Activated CD8-positive, alpha-beta memory T cell treated with anti-CD3 and anti-CD28 coated beads, Interleukin-2, amount 50 U/mL, for 24 hours (primary cell): ENCODE results near the gene PTPRN2.
"Not testable (repeated sequence)": the region's sequence is repeated elsewhere in the genome, so short reads cannot be mapped to it uniquely, and the experiment has no call there.

Experiments used
- DNase-seq: peaks from one replicate; pipeline ENCODE4 v3.0.0-alpha.2; 2020; ENCODE audit errors: extremely low read depth

The PTPRN2 gene

GRCh38 chr7:157670490-157671357 is 916.9 kb downstream of the PTPRN2 start:
- no peak for DNase-seq

DNA sequence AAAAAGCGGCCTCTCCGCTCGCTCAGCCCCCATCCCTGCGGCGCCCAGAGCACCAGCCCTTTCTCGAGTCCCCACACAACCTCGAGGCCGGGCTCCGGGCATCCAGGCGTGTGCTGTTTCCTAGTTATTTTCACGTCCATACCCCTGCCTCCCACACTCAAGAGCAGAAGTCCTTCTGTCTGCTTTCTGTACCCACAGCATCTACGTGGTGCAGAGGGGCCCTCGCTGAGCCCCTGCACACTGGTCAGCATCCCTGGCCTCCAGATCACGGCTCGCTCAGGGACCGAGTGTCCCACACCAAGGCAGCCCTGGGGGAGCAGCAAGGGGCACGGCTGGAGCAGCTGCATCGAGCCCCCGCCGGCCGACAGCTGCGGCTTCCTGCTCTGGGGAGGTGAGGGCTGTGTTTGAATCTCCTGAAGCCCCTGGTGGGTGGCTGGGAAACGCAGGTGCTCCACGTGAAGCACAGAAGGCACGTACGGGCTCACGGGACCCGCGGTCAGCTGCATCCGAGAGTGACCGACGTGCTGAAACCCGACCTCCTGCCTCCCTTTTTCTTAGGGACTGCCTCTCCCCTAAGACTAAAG is 917.8 kb downstream of the PTPRN2 start:
- no peak for DNase-seq

DNA sequence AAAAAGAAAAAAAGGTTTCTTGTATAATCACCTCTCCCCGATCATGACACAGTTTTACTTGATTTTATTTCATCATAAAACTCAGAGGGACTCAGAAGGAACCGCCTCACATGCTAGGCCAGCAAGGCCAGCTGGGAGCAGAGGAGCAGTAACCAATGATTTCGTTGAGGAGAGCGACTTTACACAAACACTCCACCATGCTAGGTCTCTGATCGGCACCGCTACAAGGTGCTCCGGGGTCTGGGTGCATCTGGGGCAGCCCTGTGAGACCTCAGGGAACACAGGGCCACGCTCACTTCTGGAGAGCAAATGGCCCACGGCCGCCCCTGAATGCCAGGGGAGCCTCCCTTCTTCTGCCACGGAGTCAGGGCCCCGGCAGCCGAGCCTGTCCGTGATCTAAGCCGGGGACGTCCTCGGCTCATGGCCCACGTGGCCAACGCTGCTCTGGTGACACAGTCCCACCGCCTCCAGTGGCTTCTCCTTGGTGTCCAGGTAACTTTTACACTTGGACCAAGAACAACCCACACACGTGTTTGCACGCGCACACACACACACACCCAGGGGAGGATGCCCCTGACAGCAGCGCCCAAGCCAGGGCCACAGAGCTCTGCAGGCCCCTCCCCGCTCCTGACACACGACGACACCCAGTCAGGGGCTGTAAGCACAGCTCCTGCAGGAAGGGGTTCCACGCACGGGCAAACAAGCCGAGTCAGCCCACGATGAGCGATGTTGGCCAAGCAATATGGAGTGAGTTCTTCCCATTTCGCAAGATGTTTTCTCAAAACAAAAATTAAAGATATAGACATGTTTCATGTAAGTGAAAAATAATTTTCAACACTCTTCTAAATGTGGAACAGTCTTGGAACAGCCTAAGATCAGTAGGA is 918.5 kb downstream of the PTPRN2 start:
- no peak for DNase-seq

- no peak for DNase-seq
Observed at GRCh38 chr7:157668221-157668883, 919.3 kb downstream of the PTPRN2 start.

DNA sequence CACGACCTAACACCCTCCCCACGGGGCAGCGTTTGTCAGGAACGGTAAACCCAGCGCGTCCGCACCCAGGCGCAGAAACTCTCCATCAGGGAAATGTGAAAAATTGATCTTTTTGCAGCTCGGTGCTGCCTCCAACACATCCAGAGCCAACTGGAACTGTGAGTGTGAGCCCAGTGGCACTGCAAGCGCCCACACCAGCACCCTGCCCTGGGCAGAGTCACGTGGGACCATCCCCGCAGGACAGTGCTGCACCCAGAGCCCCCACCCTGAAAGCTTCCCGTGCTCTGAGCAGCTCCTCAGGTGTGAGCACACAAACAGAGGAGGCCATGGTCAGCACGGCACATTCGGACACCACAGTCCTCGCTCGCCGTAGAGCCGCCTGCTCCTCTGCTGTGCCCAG is 919.9 kb downstream of the PTPRN2 start:
- no peak for DNase-seq

- no peak for DNase-seq
Observed at GRCh38 chr7:157667261-157667660, 920.4 kb downstream of the PTPRN2 start.

GRCh38 chr7:157666530-157667040 is 921.0 kb downstream of the PTPRN2 start:
- DNase-seq: no peak

GRCh38 chr7:157665634-157665988 is 922.0 kb downstream of the PTPRN2 start:
- DNase-seq: not testable (repeated sequence)

- no peak for DNase-seq
Observed at GRCh38 chr7:157664871-157665633, 922.6 kb downstream of the PTPRN2 start.

DNA sequence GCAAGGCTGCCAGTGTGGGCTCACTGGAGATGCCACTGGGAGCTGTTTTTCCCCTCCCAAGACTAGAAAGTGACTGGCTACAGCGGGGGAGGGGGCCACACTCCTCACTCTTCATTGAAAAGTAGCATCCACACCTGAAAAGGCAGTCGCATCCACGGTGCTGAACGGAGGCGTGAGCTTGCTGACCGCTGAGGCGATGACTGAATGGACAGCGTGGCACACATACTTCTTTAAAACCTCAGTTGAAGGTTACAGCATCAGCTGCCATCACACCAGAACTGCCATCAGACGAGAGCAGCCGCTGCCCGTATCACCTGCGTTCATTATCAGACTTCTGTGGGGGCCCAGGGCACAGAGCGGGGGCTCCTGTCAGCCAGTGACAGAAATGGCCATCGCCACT is 923.6 kb downstream of the PTPRN2 start:
- no peak for DNase-seq

- DNase-seq: no peak
Observed at GRCh38 chr7:157662981-157663716, 924.5 kb downstream of the PTPRN2 start.

GRCh38 chr7:157662110-157662791 is 925.4 kb downstream of the PTPRN2 start:
- no peak for DNase-seq

GRCh38 chr7:157661611-157661975 is 926.0 kb downstream of the PTPRN2 start:
- no peak for DNase-seq

- DNase-seq: no peak
Observed at GRCh38 chr7:157660971-157661610, 926.5 kb downstream of the PTPRN2 start.

DNA sequence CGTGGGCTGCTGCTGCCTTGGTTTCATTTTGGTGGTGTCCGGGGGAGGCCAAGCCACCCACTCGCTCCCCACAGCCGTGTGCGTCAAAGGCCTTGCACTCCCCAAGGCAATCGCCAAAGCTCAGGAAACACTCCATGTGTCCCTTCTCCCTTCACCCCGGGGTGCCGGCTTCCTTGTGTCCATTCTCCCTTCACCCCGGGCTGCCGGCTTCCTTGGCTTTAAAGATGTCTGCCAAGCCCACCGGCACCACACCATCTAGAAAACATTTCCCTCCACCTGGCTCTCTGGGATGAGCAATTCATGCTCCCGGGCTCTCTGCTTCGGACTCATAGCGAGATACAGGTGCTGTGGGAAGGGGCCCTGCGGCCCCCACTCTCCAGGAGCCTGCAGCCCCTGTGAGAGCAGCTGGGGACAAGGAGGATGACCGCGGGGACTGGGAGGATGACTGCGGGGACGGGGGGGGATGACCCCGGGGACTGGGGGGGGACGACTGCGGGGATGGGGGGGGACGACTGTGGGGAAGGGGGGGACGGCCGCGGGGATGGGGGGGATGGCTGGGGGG is 928.7 kb downstream of the PTPRN2 start:
- no peak for DNase-seq

DNA sequence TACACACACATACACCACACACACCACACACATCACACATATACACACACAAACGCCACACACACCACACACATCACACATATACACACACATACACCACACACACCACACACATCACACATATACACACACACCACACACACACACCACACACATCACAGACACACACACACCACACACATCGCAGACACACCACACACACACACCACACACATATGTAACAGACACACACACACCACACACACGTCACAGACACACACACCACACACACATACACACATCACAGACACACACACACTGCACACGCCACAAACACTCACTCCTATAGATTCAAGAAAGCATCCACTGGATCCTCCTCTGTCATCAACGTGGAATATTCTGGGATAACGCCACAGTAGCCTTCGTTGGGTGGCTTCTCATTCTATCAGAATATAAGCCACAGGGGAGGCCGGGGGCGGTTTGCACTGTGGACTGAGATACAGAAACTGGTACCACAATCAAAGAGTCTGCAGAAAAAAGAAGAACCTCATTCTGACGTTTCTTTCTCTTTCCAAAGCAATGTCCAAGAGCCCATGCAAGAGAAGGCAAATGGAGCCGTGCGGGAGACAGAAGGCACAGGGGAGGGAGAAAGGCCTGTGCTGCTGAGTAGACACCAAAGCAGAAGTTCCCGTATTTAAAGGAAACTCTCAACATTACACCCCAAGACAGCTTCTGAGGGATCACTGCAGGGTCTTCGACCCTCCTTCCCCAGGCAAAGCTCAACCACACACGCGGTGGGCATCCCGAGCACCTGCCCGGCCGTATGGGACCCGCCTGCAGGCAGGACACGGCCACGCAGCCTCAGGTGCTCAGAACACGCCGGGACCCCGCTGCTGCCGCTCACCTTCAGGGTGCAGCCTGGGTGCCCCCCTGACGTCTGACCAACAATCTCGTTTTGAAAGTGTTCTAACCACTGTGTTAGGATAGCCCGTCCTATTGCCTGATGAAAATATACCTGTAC is 929.6 kb downstream of the PTPRN2 start:
- no peak for DNase-seq

- no peak for DNase-seq
Observed at GRCh38 chr7:157656195-157656769, 931.3 kb downstream of the PTPRN2 start.
